AG04450 (cell line): ENCODE data around the gene TNRC6C. TPM values are rescaled to one million over a fixed set of nuclear protein-coding genes. Genes with fewer than 3 reads are reported as not detected.
A peak's percentile ranks its signal among the peaks of the same experiment; 100 is the strongest.

Experiments used
- CTCF ChIA-PET: fragments of 300-600, 350-600 bp; formaldehyde crosslinking; extraction: SDS; loops from one replicate; lab custom pipeline; 2022; ENCODE audit warnings: antibody characterized with exemption, inconsistent platforms; lab: Charles Lee
- POLR2A ChIA-PET: fragments of 350-600 bp; formaldehyde crosslinking; extraction: SDS; loops from one replicate; lab custom pipeline; 2021; ENCODE audit warnings: antibody characterized with exemption, inconsistent platforms; lab: Yijun Ruan, JAX
- DNase-seq: peaks from one replicate; pipeline ENCODE4 v3.0.0-alpha.2; 2011; ENCODE audit warnings: low read depth, low spot score
- H3K27ac ChIP-seq: one replicate; pipeline ENCODE4 v1.5.1; 2012; ENCODE audit warnings: low read depth, low read length, control low read depth
- H3K27me3 ChIP-seq: one replicate; pipeline ENCODE4 v1.6.0; 2012; ENCODE audit warnings: low read length; ENCODE audit not compliant: control insufficient read depth, insufficient read depth
- H3K4me3 ChIP-seq: 2 replicates; pipeline ENCODE4 v1.5.1; 2011; ENCODE audit warnings: mild to moderate bottlenecking, low read depth, low read length, control low read depth
- H3K9me3 ChIP-seq: 2 replicates; pipeline ENCODE4 v1.5.1; 2012; ENCODE audit warnings: low read length; ENCODE audit not compliant: control insufficient read depth, insufficient read depth
- CTCF ChIP-seq: IDR thresholded peaks from 2 replicates; pipeline ENCODE4 v1.5.1; 2011; ENCODE audit warnings: low read depth, low read length, control low read depth, inconsistent platforms
- polyA plus RNA-seq: library from polyadenylated mRNA; depleted of rRNA; stranded (reverse); fragments of >200 nt; gene quantifications from 2 replicates; pipeline ENCODE4 v1.2.3, GENCODE V29; 2011

Gene TNRC6C
- polyA plus RNA-seq, 1 experiment = 1.2 TPM

DNA sequence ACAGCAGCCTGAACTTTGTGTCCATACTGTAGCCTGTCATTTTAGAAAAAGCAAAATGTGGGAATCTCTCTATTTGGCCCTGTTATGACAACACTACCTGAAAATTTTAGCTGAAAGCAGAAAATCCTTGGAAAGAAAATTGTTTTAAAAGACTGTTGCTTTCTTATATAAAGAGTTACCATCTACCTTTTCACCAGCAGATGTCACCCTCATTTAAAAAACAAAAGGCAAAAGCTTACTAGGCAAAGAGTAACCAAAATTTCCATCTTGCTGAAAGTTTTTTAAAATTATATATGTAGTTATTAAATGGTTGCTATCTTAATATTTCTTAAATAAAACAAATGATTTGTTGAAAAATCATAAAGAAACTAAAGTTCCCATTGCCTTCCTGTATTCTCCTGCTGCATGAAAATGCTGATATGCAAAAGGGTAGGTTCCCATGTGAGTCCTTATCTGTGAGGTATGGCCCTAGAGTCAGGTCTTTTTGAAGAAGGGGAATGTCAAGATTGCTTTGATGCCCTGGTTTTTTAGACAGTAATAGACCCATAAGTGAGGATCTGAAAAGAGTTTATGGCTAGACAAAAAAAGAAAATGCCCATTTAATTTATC, 61.0 kb downstream of the TNRC6C start:
- no peaks in the 10 kb centered on the region for H3K27me3 ChIP-seq
- TF ChIP-seq CTCF = peak; percentile 65
- H3K4me3 ChIP-seq = no peak overlapping the region
- ChIA-PET CTCF (interaction anchor here (0.6 to 12.0 kb wide), 42 partner anchors 8 to 590 kb away, joined by 3 to 214 read pairs (median 5); partner anchors contain the start of genes AFMID and TK1), POLR2A (interaction anchor here (1.4 kb wide), 1 partner anchor 61 kb away, joined by 18 read pairs; the partner anchor contains the start of gene TNRC6C)
- DNase-seq = no peak
- H3K9me3 ChIP-seq = no peaks in the 10 kb centered on the region
- H3K27ac ChIP-seq = no peak overlapping the region

DNA sequence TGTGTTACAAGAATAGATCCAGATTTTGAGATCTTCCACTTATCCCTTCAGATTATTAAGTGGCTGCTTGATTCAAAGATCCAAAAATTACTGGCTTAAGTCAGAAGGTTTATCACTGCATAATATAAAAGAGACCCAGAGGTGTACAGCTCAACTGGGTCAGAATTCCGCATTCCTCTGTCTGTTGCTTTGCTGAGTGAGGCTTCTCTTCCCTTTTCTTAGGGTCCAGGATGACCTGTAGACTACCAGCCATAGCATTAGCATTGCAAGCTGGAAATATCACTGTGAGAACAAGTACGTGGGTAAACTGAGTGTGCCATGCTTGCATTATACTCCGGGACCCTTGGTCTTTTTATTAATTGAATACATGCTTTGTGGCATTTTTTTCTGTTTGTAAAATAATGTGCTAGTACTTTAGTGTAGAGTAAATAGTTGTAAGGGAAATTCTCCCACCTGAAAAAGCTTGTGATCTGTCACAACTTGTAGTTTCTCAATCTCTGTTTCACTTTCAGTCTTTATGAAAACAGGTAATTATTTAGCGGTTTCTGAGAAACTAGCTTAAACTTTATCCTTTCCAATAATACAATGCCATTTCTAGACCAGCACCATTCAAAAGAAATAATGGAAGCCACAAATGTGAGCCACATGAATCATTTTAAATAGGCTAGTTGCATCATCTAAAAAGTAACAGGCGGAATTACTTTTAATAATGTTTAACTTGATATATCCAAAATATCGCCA, 61.6 kb downstream of the TNRC6C start:
- H3K4me3 ChIP-seq = no peak overlapping the region
- H3K27me3 ChIP-seq = no peaks in the 10 kb centered on the region
- DNase-seq = no peak
- TF ChIP-seq CTCF = no peak
- ChIA-PET POLR2A (interaction anchor here (1.4 kb wide), 1 partner anchor 62 kb away, joined by 18 read pairs; the partner anchor contains the start of gene TNRC6C), CTCF (interaction anchor here (0.7 to 12.0 kb wide), 33 partner anchors 7 to 590 kb away, joined by 3 to 214 read pairs (median 6); partner anchors contain the start of genes AFMID and TK1)
- no peaks in the 10 kb centered on the region for H3K9me3 ChIP-seq
- no peak overlapping the region for H3K27ac ChIP-seq

DNA sequence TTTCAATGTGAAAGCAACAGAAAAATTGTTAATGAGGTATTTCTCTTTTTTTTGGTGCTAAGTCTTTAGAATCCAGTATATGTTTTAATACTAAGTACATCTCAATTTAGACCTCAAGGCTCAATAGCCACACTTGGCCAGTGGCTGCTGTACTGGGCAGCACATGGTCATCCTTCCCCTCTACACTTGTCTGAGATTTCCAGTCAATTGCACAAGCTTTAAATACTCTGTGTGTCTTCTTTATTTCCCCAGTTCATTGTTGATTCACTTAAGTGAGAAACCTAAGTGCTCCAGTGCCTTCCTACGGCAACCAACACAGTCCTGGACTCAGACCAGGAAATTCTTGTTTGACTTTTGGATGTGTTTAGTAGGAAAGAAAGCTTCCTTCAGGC, 62.2 kb downstream of the TNRC6C start:
- CTCF ChIA-PET = interaction anchor here (0.7 to 12.0 kb wide), 11 partner anchors 7 to 476 kb away, joined by 3 to 214 read pairs (median 7); no protein-coding TSS in a partner anchor
- Histone ChIP-seq H3K9me3 (no peaks in the 10 kb centered on the region), H3K27ac (no peak overlapping the region), H3K4me3 (no peak overlapping the region), H3K27me3 (no peaks in the 10 kb centered on the region)
- POLR2A ChIA-PET = no interaction called here
- DNase-seq = no peak
- TF ChIP-seq CTCF = no peak

- Histone ChIP-seq H3K27ac (no peak overlapping the region), H3K27me3 (no peaks in the 10 kb centered on the region), H3K9me3 (no peaks in the 10 kb centered on the region), H3K4me3 (no peak overlapping the region)
- POLR2A ChIA-PET = interaction anchor here (1.0 kb wide), 1 partner anchor 64 kb away, joined by 5 read pairs; the partner anchor contains the start of gene TNRC6C
- DNase-seq = no peak
- no peak for TF ChIP-seq CTCF
- CTCF ChIA-PET = interaction anchor here (1.7 to 4.0 kb wide), 3 partner anchors 8 to 164 kb away, joined by 5 to 17 read pairs (median 7); partner anchors contain the start of genes AFMID and TK1
Observed at GRCh38 chr17:78022425-78022824, 63.9 kb downstream of the TNRC6C start.
